HepG2 (cell line): ENCODE results near the gene FIZ1. TPM values are rescaled to one million over a fixed set of nuclear protein-coding genes. Genes with fewer than 3 reads are reported as not detected.

ENCODE experiments used
- ATAD3A ChIP-seq: sonication (generic); formaldehyde crosslinking; IDR thresholded peaks from 2 replicates; pipeline ENCODE4 v1.4.0; 2020; ENCODE audit warnings: missing genetic modification reagents
- ATF7-NPFF ChIP-seq: sonication (generic); formaldehyde crosslinking; IDR thresholded peaks from 2 replicates; pipeline ENCODE4 v1.8.1; 2023; ENCODE audit warnings: mild to moderate bottlenecking, low read depth, missing genetic modification reagents, moderate library complexity
- NONO ChIP-seq, 2 experiments: fragments of 450-650 bp in 1 of 2; sonication (generic) in 1 of 2; formaldehyde crosslinking in 1 of 2; IDR thresholded peaks in 1 of 2; conservative IDR thresholded peaks in 1 of 2; 2 replicates each; pipeline versions ENCODE4 v1.6.1 to v1.8.0; 2017 to 2022; ENCODE audit warnings: mild to moderate bottlenecking in 1 of 2, missing genetic modification reagents in 1 of 2, moderate library complexity in 1 of 2
- NPAS2 ChIP-seq: sonication (generic); formaldehyde crosslinking; IDR thresholded peaks from 2 replicates; pipeline ENCODE4 v1.8.0; 2022; ENCODE audit warnings: mild to moderate bottlenecking, missing genetic modification reagents, borderline replicate concordance
- RNF2 ChIP-seq: fragments of 450-650 bp; conservative IDR thresholded peaks from 2 replicates; pipeline ENCODE4 v1.6.1; 2016; ENCODE audit warnings: low read depth
- SALL2 ChIP-seq: sonication (generic); formaldehyde crosslinking; IDR thresholded peaks from 2 replicates; pipeline ENCODE4 v1.8.1; 2023; ENCODE audit warnings: mild to moderate bottlenecking, missing genetic modification reagents, inconsistent platforms
- SNAPC4 ChIP-seq: sonication (generic); formaldehyde crosslinking; IDR thresholded peaks from 2 replicates; pipeline ENCODE4 v1.4.0; 2020; ENCODE audit warnings: mild to moderate bottlenecking, missing genetic modification reagents
- TAF15 ChIP-seq: fragments of 200-400 bp; formaldehyde crosslinking; IDR thresholded peaks from one replicate; pipeline ENCODE4 v1.6.1; 2018; ENCODE audit warnings: mild to moderate bottlenecking, low read depth, low read length; ENCODE audit not compliant: poor library complexity, severe bottlenecking
- THRA ChIP-seq: sonication (generic); formaldehyde crosslinking; IDR thresholded peaks from 2 replicates; pipeline ENCODE4 v1.4.0; 2020; ENCODE audit warnings: missing genetic modification reagents, borderline replicate concordance
- ZBTB43 ChIP-seq: sonication (generic); formaldehyde crosslinking; conservative IDR thresholded peaks from 2 replicates; pipeline ENCODE4 v1.4.0; 2020; ENCODE audit warnings: missing genetic modification reagents
- ZNF256 ChIP-seq: sonication (generic); formaldehyde crosslinking; conservative IDR thresholded peaks from 2 replicates; pipeline ENCODE4 v1.4.0; 2020; ENCODE audit warnings: missing genetic modification reagents
- ZNF543 ChIP-seq: sonication (generic); formaldehyde crosslinking; IDR thresholded peaks from 2 replicates; pipeline ENCODE4 v1.4.0; 2020; ENCODE audit warnings: mild to moderate bottlenecking, missing genetic modification reagents
- ZNF569 ChIP-seq: sonication (generic); formaldehyde crosslinking; IDR thresholded peaks from 2 replicates; pipeline ENCODE4 v1.5.0; 2020; ENCODE audit warnings: mild to moderate bottlenecking, missing genetic modification reagents, moderate library complexity, borderline replicate concordance
- ZNF639 ChIP-seq: conservative IDR thresholded peaks from 2 replicates; pipeline ENCODE4 v1.6.1; 2018; ENCODE audit warnings: missing genetic modification reagents
- ZNF747 ChIP-seq: sonication (generic); formaldehyde crosslinking; IDR thresholded peaks from 2 replicates; pipeline ENCODE4 v1.8.1; 2023; ENCODE audit warnings: missing genetic modification reagents, mild to moderate bottlenecking, borderline replicate concordance
- ZNF761 ChIP-seq: sonication (generic); formaldehyde crosslinking; conservative IDR thresholded peaks from 2 replicates; pipeline ENCODE4 v1.4.0; 2020; ENCODE audit warnings: mild to moderate bottlenecking, missing genetic modification reagents
- ZNF800 ChIP-seq: sonication (generic); formaldehyde crosslinking; IDR thresholded peaks from 2 replicates; pipeline ENCODE4 v1.4.0; 2020; ENCODE audit warnings: missing genetic modification reagents
- polyA plus RNA-seq, 8 experiments: library from polyadenylated mRNA; depleted of rRNA in 3 of 8; stranded (reverse) in 7 of 8; unstranded in 1 of 8; fragments of >200 nt; fragmentation: Illumina TruSeq in 4 of 8; extraction: Trizol in 4 of 8; gene quantifications; 2 replicates each; pipeline versions ENCODE4 v1.2.1 to v1.2.3, GENCODE V29; 2011 to 2016; ENCODE audit warnings: low read depth in 4 of 8, missing spikeins in 1 of 8, mixed read lengths in 1 of 8; ENCODE audit not compliant: insufficient read depth in 1 of 8
- total RNA-seq, 5 experiments: library from RNA; depleted of rRNA; stranded (reverse); fragments of >200 nt; fragmentation: Illumina TruSeq; extraction: Trizol; gene quantifications; 2 replicates each; pipeline ENCODE4 v1.2.3, GENCODE V29; 2016; ENCODE audit warnings: low read depth in 1 of 5

Gene FIZ1
- total and polyA plus RNA-seq, 2 of the 13 experiments (the other 11 are each of a cell fraction or from before 2014, with no cell fraction given): 3.6 to 5.9 TPM

- peak; percentile 90; the same call in 1 of the 2 replicates for TF ChIP-seq ZNF639
- no peak; the same call in 1 of the 2 replicates for TF ChIP-seq ATF7-NPFF (CRISPR knock-in tag)
- TF ChIP-seq ZNF569: no peak
- no peak for TF ChIP-seq NONO (IDR thresholded peaks at IDR 0.05)
- TF ChIP-seq NONO (CRISPR knock-in tag; conservative IDR thresholded peaks at IDR 0.05): 0 out of 2 replicates have a peak, but pooled peaks have one; percentile 10
- no peak for TF ChIP-seq ZNF761
- TF ChIP-seq RNF2: no peak
- 0 out of 2 replicates have a peak, but pooled peaks have one; percentile 61 for TF ChIP-seq SNAPC4 (CRISPR knock-in tag)
- no peak for TF ChIP-seq ZNF800 (CRISPR knock-in tag)
- TF ChIP-seq THRA (CRISPR knock-in tag): no peak; the same call in 1 of the 2 replicates
- no peak for TF ChIP-seq SALL2 (CRISPR knock-in tag)
- no peak for TF ChIP-seq NPAS2
- TF ChIP-seq ZBTB43 (CRISPR knock-in tag): no peak
- TF ChIP-seq ZNF256 (CRISPR knock-in tag): no peak
- peak; percentile 73 for TF ChIP-seq ZNF543 (CRISPR knock-in tag)
- TF ChIP-seq TAF15: peak; percentile 58
- no peak for TF ChIP-seq ZNF747 (CRISPR knock-in tag)
- TF ChIP-seq ATAD3A: no peak
Observed at GRCh38 chr19:55598719-55599467, 424 bp downstream of the FIZ1 start (continued).
